ENCODE data around the gene ABCC11. TPM values are rescaled to one million over a fixed set of nuclear protein-coding genes. Genes with fewer than 3 reads are reported as not detected.

The ABCC11 gene
- total and polyA plus RNA-seq, 2 experiments from 2014 or later = 0.10 TPM; not detected in 1

GRCh38 chr16:48235058-48235555 lies 12.2 kb downstream of the ABCC11 start:
- TF ChIP-seq CREB1 (CRISPR knock-in tag; IDR thresholded peaks at IDR 0.05; ENCODE audit: low read depth) = no peak
- no peak for TF ChIP-seq CTCF (conservative IDR thresholded peaks at IDR 0.05; ENCODE audit: low read depth in 2 of 2)
- TF ChIP-seq POLR2AphosphoS5 (IDR thresholded peaks at IDR 0.05; ENCODE audit: low read depth) = no peak
- no peak for TF ChIP-seq EZH2 (IDR thresholded peaks at IDR 0.05; ENCODE audit: low read depth, unreplicated experiment)
- no peak for TF ChIP-seq JUNB (IDR thresholded peaks at IDR 0.05; ENCODE audit: unreplicated experiment)
- TF ChIP-seq ZNF114 (CRISPR knock-in tag; IDR thresholded peaks at IDR 0.05) = no peak
- no peak for TF ChIP-seq EZH2phosphoT487 (IDR thresholded peaks at IDR 0.05; ENCODE audit: unreplicated experiment)
- TF ChIP-seq REST (IDR thresholded peaks at IDR 0.05; ENCODE audit: unreplicated experiment) = no peak
- no peak for TF ChIP-seq ETS1 (IDR thresholded peaks at IDR 0.05)
- no peak for TF ChIP-seq STAT1 (IDR thresholded peaks at IDR 0.05; ENCODE audit: unreplicated experiment)
- TF ChIP-seq ZNF462 (CRISPR knock-in tag; IDR thresholded peaks at IDR 0.05) = no peak
- no peak for TF ChIP-seq ZNF331 (CRISPR knock-in tag; IDR thresholded peaks at IDR 0.05; ENCODE audit: low read depth)
- TF ChIP-seq NANOG (IDR thresholded peaks at IDR 0.05; ENCODE audit: borderline replicate concordance) = no peak
- H3K27me3 ChIP-seq (ENCODE audit: insufficient read depth) = no peaks in the 10 kb centered on the region
- H3K4me3 Mint-ChIP-seq = no peak overlapping the region

More at GRCh38 chr16:48235058-48235555, 12.2 kb downstream of the ABCC11 start:
- H2AFZ ChIP-seq = peak overlapping the region; percentile 52; the same call in 1 of the 2 replicates
- H3F3A ChIP-seq (replicated peaks; ENCODE audit: low read depth) = no peaks in the 10 kb centered on the region
- H3K4me3 ChIP-seq = no peak overlapping the region
- H3K79me2 ChIP-seq (replicated peaks; ENCODE audit: insufficient read depth) = no peaks in the 10 kb centered on the region
- H3K4me1 ChIP-seq (ENCODE audit: insufficient read depth) = no peaks in the 10 kb centered on the region
- DNase-seq (ENCODE audit: low spot score) (peak; percentile 19), ATAC-seq (no peak)
- H3K4me2 ChIP-seq = no peak overlapping the region
- no peaks in the 10 kb centered on the region for H4K20me1 ChIP-seq (replicated peaks; ENCODE audit: insufficient read depth)
- no peaks in the 10 kb centered on the region for H3K36me3 ChIP-seq (ENCODE audit: insufficient read depth)
- H3K4me1 Mint-ChIP-seq = peaks cover 6% of the 10 kb centered on the region; the same call in 2 of the 3 replicates
- no peaks in the 10 kb centered on the region for H3K27me3 Mint-ChIP-seq (ENCODE audit: insufficient read depth, low read depth, poor library complexity)
- H3K36me3 Mint-ChIP-seq (ENCODE audit: low read depth) = peaks cover 3% of the 10 kb centered on the region; the same call in 1 of the 3 replicates
- peaks cover 7% of the 10 kb centered on the region for H3K9me3 Mint-ChIP-seq
- H3K27ac ChIP-seq (ENCODE audit: low read depth) = no peak overlapping the region
- H3K27ac Mint-ChIP-seq = no peak overlapping the region
- peaks cover 9% of the 10 kb centered on the region; the same call in 1 of the 2 replicates for H3K9me2 ChIP-seq (ENCODE audit: insufficient read depth)
